Stimulated activated CD8-positive, alpha-beta memory T cell treated with anti-CD3 and anti-CD28 coated beads, Interleukin-4, amount 100 ng/mL, for 1 hour (primary cell): Measurements from ENCODE around the gene INAFM1.
A peak's percentile ranks its signal among the peaks of the same experiment; 100 is the strongest.
"Not testable (repeated sequence)": the region's sequence is repeated elsewhere in the genome, so short reads cannot be mapped to it uniquely, and the experiment has no call there.

Experiments
- DNase-seq, 2 donors: peaks; one replicate each; pipeline ENCODE4 v3.0.0-alpha.2; 2020; ENCODE audit warnings: low read depth in 2 of 2, low spot score in 1 of 2

Gene INAFM1

DNA sequence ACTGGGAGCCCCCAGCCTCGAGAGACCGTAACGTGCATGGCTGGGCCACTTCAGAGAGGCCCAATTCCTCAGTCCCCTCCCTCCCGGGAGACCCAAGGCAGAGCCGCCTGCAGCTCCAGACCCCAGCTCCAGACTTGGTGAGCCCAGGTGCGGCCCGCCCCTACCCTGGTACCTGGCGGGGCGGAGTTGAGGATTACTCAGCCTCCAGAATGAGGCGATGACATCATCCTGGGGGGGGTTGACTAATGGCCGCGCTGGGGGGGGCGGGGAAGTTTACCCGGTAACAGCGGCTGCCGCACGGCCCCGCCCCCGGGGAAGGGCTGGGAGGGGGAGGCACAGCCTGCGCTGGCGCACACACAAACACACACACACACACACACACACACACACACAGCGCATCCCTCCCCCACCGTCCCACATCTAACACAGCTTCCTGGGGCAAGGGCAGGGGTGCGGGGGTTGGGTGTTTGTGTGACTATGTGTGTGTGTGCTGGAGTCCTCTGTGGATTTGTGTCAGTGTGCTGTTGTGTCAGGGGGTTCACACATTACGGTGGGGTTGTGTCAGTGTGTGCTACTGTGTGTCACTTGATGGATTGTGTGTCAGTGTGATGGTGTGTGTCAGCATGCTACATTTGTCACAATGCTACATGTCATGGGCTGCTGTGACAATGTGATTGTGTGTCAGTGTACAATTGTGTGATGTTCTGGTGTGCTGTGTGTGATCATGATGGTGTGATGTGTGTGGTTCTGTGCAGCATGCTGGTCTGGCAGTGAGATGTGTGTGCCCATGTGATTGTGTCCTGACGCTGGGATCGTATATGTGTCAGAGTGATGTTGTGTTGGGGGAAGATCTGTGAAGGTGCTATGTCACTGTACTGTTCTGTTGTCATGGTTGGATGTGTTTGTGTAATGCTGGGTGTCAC, 33.4 kb upstream of the INAFM1 start:
- peak; percentile 67 to 78 for DNase-seq

DNA sequence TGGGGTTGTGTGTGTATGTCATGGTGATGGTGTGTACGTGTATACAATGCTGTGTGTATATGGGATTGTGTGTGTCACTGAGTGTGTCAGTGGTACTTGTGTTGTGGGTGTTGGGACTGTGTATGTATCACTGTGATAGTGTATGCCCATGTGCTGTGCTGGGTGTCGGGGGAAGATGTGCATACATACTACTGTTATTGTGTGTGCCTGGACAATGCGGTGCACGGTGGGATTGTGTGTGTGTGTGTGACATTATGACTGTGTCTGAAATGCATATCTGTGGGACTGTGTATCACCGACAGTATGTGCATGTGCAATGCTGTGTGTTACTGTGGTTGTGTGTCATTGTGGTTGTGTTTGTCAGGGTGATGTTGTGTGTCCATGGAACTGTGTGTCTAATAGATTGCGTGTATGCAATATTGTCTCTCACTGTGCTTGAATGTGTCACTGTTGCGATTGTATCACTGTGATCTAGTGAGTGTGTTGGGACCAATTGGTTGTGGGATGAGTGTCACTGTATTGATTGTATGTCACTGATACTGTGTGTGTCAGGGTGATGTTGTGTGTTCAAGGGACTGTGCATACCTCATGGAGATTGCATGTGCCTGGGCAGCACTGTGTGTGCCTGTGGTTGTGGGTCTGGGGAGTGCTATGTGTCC, 32.6 kb upstream of the INAFM1 start:
- no peak for DNase-seq

DNA sequence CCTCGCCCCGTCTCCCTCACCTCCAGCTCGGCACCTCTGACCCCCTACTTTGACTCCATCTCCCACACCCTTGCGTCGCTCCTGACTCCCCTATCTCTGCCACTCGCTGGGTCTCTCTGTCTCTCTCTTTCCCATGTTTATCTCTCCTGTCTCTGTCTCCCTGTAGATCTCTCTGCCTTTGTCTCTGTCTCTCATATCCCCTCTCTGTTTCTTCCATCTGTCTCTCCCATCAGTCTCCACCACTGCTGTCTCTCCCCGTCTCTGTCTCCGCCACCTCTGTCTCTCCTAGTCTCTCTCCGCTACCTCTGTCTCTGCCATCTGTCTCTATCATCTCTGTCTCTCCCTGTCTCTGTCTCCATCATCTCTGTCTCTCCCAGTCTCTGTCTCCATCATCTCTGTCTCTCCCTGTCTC, 31.3 kb upstream of the INAFM1 start:
- no peak for DNase-seq

DNA sequence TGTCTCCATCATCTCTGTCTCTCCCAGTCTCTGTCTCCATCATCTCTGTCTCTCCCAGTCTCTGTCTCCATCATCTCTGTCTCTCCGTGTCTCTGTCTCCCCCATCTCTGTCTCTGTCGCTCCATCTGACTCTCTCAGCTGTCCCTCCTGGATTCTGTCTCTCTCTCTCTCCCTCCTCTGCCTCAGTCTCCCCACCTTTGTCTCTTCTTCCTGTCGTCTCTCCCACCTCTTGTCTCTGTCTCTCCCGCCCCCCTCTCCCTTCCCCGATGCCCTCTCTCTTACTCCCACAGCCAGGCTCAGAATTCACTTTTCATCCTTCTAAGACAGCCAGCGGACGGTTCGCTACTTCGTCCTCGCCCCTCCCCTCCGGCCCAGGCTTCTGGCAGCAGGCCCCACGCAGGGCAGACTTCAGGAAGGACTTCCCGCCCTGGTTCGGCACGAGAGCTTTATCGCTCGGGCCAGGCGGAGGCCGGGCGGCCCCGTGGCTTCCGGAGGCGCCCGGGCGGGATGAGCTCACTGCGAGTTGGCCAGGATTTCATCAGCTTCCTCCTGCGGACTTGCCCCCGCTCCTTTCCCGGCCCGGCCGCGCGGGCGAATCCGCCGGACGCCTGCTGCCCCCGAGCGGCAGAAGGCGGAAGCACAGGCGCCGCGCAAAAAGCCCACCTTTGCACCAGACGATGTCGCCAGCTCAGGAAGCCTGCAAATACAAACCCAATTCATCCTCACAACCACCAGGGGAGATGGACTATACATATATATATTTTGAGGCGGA, 30.7 kb upstream of the INAFM1 start:
- peak; percentile 69 to 75 for DNase-seq

DNA sequence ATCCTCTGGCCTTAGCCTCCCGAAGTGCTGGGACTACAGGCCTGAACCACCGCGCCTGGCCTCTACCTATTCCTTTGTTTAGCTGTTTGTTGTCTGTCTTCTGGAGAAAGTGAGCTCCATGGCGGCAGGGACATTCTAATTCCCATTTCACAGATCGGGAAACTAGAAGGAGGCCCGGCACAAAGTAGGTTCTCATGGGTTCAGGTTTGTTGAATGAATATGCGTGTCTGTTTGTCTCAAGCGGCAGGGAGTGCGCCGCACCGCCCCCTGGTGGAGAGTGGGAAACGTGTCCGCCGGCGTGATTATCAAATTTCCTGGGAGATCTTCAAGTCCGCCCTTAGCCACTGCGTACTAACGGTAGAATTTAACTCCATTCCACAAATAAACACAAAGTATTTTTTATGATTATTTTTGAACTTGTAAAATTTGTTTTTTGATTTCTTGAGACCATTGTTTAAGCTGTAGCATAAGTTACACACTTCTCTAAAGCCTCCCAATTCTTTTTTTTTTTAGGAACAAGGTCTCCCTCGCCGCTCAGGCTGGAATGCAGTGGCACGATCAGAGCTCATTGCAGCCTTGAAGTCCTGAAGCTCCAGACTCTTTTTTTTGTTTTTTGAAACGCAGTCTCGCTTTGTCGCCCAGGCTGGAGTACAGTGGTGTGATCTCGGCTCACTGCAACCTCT, 27.2 kb upstream of the INAFM1 start:
- DNase-seq = peak in 1 of 2 donors; percentile 69

DNA sequence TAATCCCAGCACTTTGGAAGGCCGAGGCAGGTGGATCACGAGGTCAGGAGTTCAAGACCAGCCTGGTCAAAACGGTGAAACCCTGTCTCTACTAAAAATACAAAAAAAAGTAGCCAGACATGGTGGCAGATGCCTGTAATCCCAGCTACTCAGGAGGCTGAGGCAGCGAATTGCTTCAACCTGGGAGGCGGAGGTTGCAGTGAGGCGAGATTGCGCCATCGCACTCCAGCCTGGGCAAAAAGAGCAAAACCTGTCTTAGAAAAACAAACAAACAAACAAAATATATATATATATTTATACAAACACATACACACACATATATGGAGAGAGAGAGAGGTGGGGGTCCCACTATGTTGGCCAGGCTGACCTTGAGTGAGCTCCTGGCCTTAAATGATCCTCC, 21.7 kb upstream of the INAFM1 start:
- DNase-seq = not testable (repeated sequence)

DNA sequence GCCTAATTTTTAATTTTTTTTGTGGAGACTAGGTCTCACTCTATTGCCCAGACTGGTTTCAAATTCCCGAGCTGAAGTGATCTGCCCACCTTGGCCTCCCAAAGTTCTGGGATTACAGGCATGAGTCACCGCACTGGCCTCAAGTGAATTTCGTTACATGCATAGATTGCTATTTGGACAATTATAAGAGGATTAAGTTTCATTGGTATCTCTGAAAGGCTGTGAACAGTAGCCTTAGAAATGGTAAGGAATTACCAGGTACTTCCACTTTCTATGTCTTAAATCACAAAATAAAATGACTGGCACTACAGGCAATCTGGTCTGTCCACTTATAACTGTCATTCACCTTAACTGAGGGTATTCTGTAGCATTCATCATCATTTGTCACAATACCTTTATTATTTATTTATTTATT, 21.2 kb upstream of the INAFM1 start:
- DNase-seq = no peak

DNA sequence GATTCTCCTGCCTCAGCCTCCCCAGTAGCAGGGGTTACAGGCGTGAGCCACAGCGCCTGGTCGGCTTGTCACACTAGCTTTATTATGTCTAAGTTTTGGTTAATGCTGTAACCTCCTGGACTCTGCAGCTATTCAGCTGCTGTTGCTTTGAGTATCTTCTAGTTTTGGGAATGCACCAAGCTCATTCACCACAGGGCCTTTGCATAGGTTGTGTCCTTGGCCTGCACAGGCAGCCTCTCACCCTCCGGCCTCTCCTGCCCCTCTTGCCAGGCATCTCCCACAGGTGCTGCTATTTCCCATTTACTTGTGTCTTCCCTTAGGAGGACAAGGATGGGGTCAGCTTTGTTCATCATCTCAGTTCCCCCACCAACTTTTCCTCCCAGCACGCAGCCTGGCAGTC, 20.7 kb upstream of the INAFM1 start:
- DNase-seq = no peak

DNA sequence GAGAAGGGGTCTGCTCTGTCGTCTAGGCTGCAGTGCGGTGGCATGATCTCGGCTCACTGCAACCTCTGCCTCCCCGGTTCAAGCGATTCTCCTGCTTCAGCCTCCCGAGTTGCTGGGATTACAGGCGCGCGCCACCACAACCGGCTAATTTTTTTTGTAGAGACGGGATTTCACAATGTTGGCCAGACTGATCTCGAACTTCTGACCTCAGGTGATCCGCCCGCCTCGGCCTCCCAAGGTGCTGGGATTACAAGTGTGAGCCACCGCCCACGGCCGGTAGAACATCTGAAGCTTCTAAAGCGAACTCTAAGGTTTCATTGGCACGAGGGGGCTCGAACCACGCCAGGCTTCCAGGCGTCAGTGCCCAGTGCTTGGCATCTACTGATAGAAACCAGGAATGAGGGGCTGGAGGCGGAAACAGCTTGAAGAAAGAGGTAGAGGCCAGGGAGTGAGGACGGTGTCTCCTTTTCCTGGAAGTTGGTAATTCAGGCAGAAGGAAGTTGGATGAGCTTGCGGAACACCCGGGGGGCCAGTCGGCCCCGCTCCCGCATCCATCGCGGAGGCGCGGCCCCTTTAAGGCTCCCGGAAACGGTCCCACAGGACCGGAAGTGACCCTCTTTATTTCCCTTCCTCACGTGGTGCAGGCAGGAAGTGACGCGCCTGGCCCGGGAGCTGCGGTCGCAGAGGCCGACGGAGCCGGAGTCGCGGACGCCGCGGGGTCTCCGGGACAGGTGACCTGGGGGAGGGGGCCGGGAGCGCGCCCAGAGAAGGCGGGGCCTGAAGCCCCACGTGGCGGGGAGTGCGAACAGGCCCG, 18.6 kb upstream of the INAFM1 start, which contains the start of gene CCDC9:
Gene CCDC9 (plus strand): TSS at position 647 of the 814 bp plus-strand sequence. CDS start 1,876 bp downstream, outside the sequence.
- DNase-seq = peak; percentile 77 to 79

DNA sequence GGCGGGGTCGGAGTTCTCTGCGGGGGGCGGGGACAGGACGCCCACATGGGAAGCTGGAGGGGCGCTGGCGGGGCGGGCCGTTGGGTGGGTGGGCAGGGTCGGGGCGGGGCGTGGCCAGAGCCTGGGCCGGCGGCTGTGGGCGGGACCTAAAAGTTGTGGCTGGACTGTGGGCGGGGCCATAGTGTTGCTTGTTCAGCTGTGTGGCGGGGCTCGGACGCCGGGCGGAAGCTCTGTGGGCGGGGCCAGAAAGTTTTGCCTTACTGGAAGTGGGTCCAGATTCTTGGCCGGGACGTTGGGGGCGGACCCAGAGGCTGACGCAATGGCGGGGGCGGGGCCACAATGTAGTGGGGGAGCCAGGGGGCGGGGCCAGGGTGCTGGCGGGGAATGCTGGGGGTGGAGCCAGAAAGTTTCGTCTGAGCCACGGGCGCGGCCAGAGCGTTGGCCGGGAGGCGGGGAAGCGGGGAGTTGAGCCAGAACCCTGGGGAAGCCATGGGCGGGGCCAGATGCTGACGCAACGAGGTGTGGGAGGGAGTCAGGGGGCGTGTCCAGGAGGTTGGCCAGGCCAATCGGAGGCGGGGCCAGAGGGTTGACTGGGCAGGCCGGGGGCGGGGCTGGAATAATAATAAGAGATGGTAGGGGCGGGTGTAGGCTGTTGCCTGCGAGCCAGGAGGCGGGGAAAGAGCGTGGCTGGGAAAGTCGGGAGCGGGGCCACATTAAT, 17.8 kb upstream of the INAFM1 start:
- peak; percentile 98 to 99 for DNase-seq

DNA sequence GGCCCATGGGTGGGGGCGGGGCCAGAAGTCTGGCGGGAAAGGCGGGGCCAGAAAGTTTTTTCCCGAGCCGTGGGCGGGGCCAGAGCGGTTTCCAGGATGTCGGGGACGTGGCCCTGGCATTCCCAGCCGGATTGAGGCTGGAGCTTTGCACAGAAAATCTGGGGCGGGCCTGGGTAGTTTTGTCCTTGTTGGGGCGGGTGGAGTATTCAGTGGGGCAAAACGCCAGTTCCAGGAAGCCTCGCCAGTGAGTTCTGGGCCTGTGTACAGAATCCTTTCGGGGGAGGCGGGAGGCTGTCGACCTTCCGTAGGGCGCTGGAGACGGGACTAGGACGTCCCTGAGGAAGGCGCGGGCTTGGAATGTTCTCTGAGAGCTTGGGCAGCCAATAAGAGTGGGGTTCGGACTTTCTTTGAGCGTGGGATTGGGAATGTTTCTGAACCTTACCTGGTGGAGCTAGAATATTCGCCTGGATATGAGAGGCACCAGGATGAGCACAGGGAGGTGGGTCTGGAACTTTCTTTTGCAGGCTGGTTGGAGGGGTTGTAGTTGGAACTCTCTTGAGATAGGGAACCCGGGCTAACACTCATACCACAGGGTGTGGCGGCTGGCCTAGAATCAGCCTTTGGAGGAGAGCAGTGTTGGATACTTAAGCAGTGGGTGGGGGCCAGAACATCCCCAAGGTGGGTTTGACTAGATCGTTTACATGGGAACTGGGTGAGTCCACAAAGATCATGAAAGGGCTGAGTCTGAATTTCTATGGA, 17.1 kb upstream of the INAFM1 start:
- DNase-seq = no peak

DNA sequence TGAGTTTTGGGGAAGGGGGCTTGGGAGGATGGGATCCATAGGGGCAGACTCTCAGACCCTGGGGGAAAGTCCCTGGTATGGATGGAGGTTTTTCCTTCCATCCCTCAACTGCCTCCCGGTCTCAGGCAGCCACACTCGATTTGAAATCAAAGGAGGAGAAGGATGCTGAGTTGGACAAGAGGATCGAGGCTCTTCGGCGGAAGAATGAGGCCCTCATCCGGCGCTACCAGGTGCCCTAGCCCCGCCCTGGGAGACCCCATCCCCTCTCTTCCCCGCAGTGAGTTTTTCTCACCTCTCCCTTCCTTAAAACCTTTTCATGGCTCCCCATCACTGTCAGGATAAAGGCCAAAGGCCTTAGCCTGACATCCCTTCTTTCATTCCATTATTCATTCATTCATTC, 16.3 kb upstream of the INAFM1 start:
- no peak for DNase-seq

DNA sequence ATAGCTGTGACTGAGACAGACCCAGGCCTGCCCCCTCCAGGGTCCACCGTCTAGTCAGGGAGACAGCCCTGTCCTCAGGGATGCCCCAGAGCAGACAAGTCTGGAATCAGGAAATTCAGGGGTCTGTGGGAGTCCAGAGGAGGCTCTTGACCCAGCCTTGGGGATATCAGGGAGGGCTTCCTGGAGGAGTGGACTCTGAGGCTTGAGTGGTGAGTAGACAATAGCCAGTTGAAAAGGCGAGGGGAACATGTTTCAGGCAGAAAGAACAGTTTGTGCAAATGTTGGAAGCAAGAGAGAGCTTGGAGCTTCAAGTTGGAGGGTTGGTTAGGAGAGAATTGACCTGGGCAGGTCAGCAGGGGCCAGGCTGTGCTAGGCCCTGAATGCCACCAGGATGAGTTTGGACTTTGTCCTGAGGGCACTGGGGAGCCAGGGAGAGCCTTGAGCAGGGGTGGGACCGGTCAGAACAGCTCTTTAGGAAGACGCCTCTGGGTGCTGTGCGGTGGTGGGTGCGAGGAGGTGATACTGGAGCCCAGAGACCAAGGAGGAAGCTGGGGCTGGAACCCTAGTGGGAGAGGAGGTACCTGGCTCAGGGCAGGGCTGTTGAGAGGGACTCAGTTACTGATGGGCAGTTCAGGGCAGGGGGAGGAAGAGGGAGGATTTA, 15.7 kb upstream of the INAFM1 start:
- no peak for DNase-seq

DNA sequence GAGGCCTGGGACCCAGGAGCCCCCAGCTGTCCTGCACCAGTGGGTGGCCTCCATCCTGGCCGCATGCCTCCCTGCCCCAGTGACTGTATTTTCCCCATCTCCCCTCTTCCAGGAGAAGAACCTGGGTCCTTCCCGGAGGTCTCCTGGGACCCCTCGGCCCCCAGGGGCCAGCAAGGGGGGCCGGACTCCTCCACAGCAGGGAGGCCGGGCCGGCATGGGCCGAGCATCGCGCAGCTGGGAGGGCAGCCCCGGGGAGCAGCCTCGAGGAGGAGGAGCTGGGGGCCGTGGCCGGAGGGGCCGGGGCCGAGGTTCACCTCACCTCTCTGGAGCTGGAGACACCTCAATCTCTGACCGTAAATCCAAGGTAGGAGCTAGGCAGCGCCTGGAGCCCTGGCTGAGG, 14.2 kb upstream of the INAFM1 start:
- no peak for DNase-seq

DNA sequence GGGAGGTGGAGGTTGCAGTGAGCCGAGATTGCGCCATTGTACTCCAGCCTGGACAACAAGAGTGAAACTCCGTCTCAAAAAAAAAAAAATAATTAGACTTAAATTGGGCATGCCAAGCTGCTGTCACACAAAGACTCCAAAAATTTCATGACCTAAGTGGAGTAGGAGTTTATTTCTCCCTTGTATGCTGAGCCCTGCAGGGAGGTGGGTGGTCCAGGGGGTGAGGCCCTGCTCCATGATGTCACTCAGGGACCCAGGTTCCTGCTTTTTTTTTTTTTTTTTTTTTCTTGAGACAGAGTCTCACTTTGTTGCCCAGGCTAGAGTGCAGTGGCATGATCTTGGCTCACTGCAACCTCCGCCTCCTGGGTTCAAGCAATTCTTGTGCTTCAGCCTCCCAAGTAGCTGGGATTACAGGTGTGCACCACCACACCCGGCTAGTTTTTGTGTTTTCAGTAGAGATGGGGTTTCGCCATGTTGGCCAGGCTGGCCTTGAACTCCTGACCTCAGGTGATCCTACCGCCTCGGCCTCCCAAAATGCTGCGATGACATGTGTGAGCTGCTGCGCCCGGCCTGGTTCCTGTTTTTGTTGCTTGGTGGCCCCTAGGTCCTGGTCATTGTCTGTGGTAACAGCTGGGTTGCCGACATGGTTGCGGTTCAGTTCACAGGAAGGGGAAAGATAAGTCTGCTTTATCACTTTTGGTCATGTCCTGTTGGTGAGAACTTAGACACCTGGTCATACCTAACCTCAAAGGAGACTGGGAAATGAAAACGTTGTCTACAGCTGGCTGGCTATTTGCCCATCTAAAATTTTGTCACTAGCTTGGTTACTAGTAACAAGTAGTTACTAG, 12.5 kb upstream of the INAFM1 start:
- DNase-seq = not testable (repeated sequence)

DNA sequence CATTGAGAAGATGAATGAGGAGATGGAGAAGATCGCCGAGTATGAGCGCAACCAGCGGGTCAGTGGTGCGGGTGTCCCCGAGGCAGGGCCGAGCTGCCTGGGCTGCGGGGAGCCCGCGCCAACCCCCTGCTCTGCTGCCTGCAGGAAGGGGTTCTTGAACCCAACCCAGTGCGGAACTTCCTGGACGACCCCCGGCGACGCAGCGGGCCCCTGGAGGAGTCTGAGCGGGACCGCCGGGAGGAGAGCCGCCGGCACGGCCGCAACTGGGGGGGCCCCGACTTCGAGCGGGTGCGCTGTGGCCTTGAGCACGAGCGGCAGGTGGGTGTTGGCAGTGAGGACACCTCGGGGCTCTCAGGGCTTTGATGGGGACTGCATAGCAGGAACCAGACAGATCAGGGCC, 10.1 kb upstream of the INAFM1 start:
- no peak for DNase-seq

DNA sequence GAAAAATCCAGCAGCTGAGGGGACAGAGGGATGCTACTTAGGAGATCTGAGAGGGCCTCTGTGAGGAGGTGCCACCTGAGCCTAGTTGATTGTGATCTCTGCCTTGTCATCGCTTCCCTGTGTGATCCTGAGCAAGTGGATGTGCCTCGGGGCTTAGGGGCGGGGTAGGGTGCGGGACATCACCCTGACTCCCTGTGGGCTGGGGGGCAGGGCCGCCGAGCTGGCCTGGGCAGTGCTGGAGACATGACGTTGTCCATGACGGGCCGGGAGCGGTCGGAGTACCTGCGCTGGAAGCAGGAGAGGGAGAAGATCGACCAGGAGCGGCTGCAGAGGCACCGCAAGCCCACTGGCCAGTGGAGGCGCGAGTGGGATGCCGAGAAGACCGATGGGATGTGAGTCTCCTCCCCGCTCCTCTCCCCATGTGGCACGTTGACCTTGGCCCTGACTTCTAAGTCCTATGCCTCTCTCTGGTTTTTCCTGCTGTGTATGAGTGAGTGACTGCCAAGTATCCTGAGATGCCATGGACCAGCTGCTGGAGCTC, 8.2 kb upstream of the INAFM1 start:
- no peak for DNase-seq
